Cardiac fibroblast (primary cell): ENCODE data around the gene ILKAP.

Experiments
- DNase-seq, 2 donors: peaks; one replicate each; pipeline versions ENCODE4 v3.0.0 to v3.0.0-alpha.2; 2010; ENCODE audit warnings: low read depth in 2 of 2
- H3K4me3 ChIP-seq, 2 donors: replicated peaks in 1 of 2; 1 replicate in 1 of 2; 2 replicates in 1 of 2; pipeline ENCODE4 v1.5.1; 2011; ENCODE audit warnings: low read depth in 2 of 2, low read length in 2 of 2, mild to moderate bottlenecking in 2 of 2, moderate library complexity in 1 of 2
- CTCF ChIP-seq: IDR thresholded peaks from one replicate; pipeline ENCODE4 v1.5.1; 2011; ENCODE audit warnings: low read depth, mild to moderate bottlenecking, low read length, inconsistent platforms

Gene ILKAP

GRCh38 chr2:238227587-238228032 lies 24.1 kb upstream of the ILKAP start:
- no peak for TF ChIP-seq CTCF
- DNase-seq = no peak
- no peak overlapping the region for H3K4me3 ChIP-seq

- no peak for DNase-seq
- no peak for TF ChIP-seq CTCF
- no peak overlapping the region for H3K4me3 ChIP-seq
Measured at GRCh38 chr2:238226698-238227586, 23.4 kb upstream of the ILKAP start.

- no peak for TF ChIP-seq CTCF
- H3K4me3 ChIP-seq = no peak overlapping the region
- DNase-seq = peak in 1 of 2 donors; percentile 69
Measured at GRCh38 chr2:238225911-238226697, 22.6 kb upstream of the ILKAP start.

- no peak for TF ChIP-seq CTCF
- no peak for DNase-seq
- H3K4me3 ChIP-seq = no peak overlapping the region
Measured at GRCh38 chr2:238225121-238225520, 21.6 kb upstream of the ILKAP start.

GRCh38 chr2:238224356-238225035 lies 21.0 kb upstream of the ILKAP start:
- no peak for DNase-seq
- no peak for TF ChIP-seq CTCF
- H3K4me3 ChIP-seq = no peak overlapping the region

GRCh38 chr2:238220892-238221521 lies 17.5 kb upstream of the ILKAP start:
- DNase-seq = no peak
- no peak overlapping the region for H3K4me3 ChIP-seq
- no peak for TF ChIP-seq CTCF
